ENCODE measurements around the gene COPG1.

- TF ChIP-seq EZH2phosphoT487 (IDR thresholded peaks at IDR 0.05; ENCODE audit: borderline replicate concordance) = no peak
- TF ChIP-seq CTCF (conservative IDR thresholded peaks at IDR 0.05; ENCODE audit: low read length) = no peak
These were observed 56.2 kb downstream of the COPG1 start for GRCh38 chr3:129305592-129306091.
